HG03060 (cell line): ENCODE measurements around the gene LTBP1.

Source experiments
- ATAC-seq: cut with Tn5 transposase; IDR thresholded peaks from one replicate; pipeline ENCODE4 v1.9.1; 2021; ENCODE audit warnings: low read depth, moderate number of reproducible peaks; ENCODE audit not compliant: unreplicated experiment

The LTBP1 gene

GRCh38 chr2:33001823-33002222 is 55.1 kb downstream of the LTBP1 start:
- ATAC-seq, result no peak

- no peak for ATAC-seq
Measured at GRCh38 chr2:33002863-33003262, 56.1 kb downstream of the LTBP1 start.

GRCh38 chr2:33005057-33005456 is 58.3 kb downstream of the LTBP1 start:
- no peak for ATAC-seq

GRCh38 chr2:33008716-33009115 is 62.0 kb downstream of the LTBP1 start:
- no peak for ATAC-seq

- no peak for ATAC-seq
Measured at GRCh38 chr2:33009249-33009648, 62.5 kb downstream of the LTBP1 start.

- no peak for ATAC-seq
Measured at GRCh38 chr2:33011373-33011772, 64.6 kb downstream of the LTBP1 start.

- no peak for ATAC-seq
Measured at GRCh38 chr2:33011941-33012340, 65.2 kb downstream of the LTBP1 start.

- no peak for ATAC-seq
Measured at GRCh38 chr2:33013684-33014110, 66.9 kb downstream of the LTBP1 start.

- ATAC-seq, result no peak
Measured at GRCh38 chr2:33014268-33014667, 67.5 kb downstream of the LTBP1 start.

- no peak for ATAC-seq
Measured at GRCh38 chr2:33015421-33016142, 68.8 kb downstream of the LTBP1 start.

GRCh38 chr2:33018271-33018670 is 71.5 kb downstream of the LTBP1 start:
- no peak for ATAC-seq

- ATAC-seq, result no peak
Measured at GRCh38 chr2:33019796-33020195, 73.0 kb downstream of the LTBP1 start.

GRCh38 chr2:33020883-33021282 is 74.1 kb downstream of the LTBP1 start:
- ATAC-seq, result no peak

GRCh38 chr2:33021542-33022227 is 74.9 kb downstream of the LTBP1 start:
- no peak for ATAC-seq

- ATAC-seq, result no peak
Measured at GRCh38 chr2:33022395-33022985, 75.7 kb downstream of the LTBP1 start.

GRCh38 chr2:33022989-33023727 is 76.4 kb downstream of the LTBP1 start:
- ATAC-seq, result no peak

GRCh38 chr2:33023728-33024500 is 77.2 kb downstream of the LTBP1 start:
- no peak for ATAC-seq

GRCh38 chr2:33024758-33025157 is 78.0 kb downstream of the LTBP1 start:
- ATAC-seq, result no peak

- ATAC-seq, result no peak
Measured at GRCh38 chr2:33029459-33029858, 82.7 kb downstream of the LTBP1 start.

GRCh38 chr2:33029926-33030325 is 83.2 kb downstream of the LTBP1 start:
- no peak for ATAC-seq
